Smooth muscle cell (in vitro differentiated cells): ENCODE results near the gene CAPN13. TPM values are rescaled to one million over a fixed set of nuclear protein-coding genes. Genes with fewer than 3 reads are reported as not detected.

ENCODE experiments used
- DNase-seq: peaks from one replicate; lab custom pipeline; 2025; ENCODE audit not compliant: unreplicated experiment; lab: John Stamatoyannopoulos, UW
- H2AFZ ChIP-seq: fragments of 200-600 bp; sonication (generic); 2 replicates; pipeline ENCODE4 v1.6.0; 2016; ENCODE audit warnings: antibody characterized with exemption, low read depth, mild to moderate bottlenecking
- H3F3A ChIP-seq: fragments of 200-600 bp; sonication (generic); 2 replicates; pipeline ENCODE4 v1.6.0; 2017; ENCODE audit warnings: antibody characterized with exemption, low read depth
- H3K27ac ChIP-seq: fragments of 200-600 bp; sonication (generic); 2 replicates; pipeline ENCODE4 v1.5.1; 2016; ENCODE audit warnings: low read depth, mild to moderate bottlenecking
- H3K27me3 ChIP-seq: fragments of 200-600 bp; sonication (generic); 2 replicates; pipeline ENCODE4 v1.6.1; 2016; ENCODE audit warnings: low read depth, mild to moderate bottlenecking
- H3K36me3 ChIP-seq: fragments of 200-600 bp; sonication (generic); 2 replicates; pipeline ENCODE4 v1.5.1; 2016; ENCODE audit warnings: low read depth
- H3K4me1 ChIP-seq: fragments of 200-600 bp; sonication (generic); 2 replicates; pipeline ENCODE4 v1.5.1; 2016; ENCODE audit warnings: low read depth
- H3K4me2 ChIP-seq: fragments of 200-600 bp; sonication (generic); 2 replicates; pipeline ENCODE4 v1.6.0; 2016; ENCODE audit warnings: mild to moderate bottlenecking
- H3K4me3 ChIP-seq: fragments of 200-600 bp; sonication (generic); 2 replicates; pipeline ENCODE4 v1.5.1; 2016; ENCODE audit warnings: mild to moderate bottlenecking
- H3K79me2 ChIP-seq: fragments of 200-600 bp; sonication (generic); 2 replicates; pipeline ENCODE4 v1.6.0; 2016; ENCODE audit warnings: low read depth, mild to moderate bottlenecking
- H3K9ac ChIP-seq: fragments of 200-600 bp; sonication (generic); 2 replicates; pipeline ENCODE4 v1.6.0; 2016; ENCODE audit warnings: low read depth
- H3K9me3 ChIP-seq: fragments of 200-600 bp; sonication (generic); replicated peaks from 2 replicates; pipeline ENCODE4 v1.5.1; 2016; ENCODE audit warnings: low read depth
- H4K20me1 ChIP-seq: fragments of 200-600 bp; sonication (generic); 2 replicates; pipeline ENCODE4 v1.6.0; 2016; ENCODE audit warnings: low read depth
- WGBS: methylation state at CpG from one replicate; pipeline ENCODE4 v1.1.7; 2016; ENCODE audit warnings: low lambda C conversion rate; 5-methylcytosine and 5-hydroxymethylcytosine counted together
- polyA plus RNA-seq: library from polyadenylated mRNA; unstranded; fragments of >200 nt; fragmentation: Nextera tagmentation; extraction: Ambion mirVana; gene quantifications from 2 replicates; pipeline ENCODE4 v1.2.1, GENCODE V29; 2016
- total RNA-seq: library from RNA; depleted of rRNA; stranded (reverse); fragments of >200 nt; gene quantifications from 2 replicates; pipeline ENCODE4 v1.2.3, GENCODE V29; 2014
- TF ChIP-seq, protein P1 (sequence below): fragments of 200-600 bp; sonication (generic); IDR thresholded peaks from 2 replicates; pipeline ENCODE4 v1.5.1; 2017; ENCODE audit warnings: borderline replicate concordance, mild to moderate bottlenecking, antibody characterized with exemption; ENCODE audit not compliant: insufficient read depth, poor library complexity, severe bottlenecking

CAPN13 gene
- total and polyA plus RNA-seq, 2 experiments from 2014 or later = 0.04 to 0.40 TPM

DNA sequence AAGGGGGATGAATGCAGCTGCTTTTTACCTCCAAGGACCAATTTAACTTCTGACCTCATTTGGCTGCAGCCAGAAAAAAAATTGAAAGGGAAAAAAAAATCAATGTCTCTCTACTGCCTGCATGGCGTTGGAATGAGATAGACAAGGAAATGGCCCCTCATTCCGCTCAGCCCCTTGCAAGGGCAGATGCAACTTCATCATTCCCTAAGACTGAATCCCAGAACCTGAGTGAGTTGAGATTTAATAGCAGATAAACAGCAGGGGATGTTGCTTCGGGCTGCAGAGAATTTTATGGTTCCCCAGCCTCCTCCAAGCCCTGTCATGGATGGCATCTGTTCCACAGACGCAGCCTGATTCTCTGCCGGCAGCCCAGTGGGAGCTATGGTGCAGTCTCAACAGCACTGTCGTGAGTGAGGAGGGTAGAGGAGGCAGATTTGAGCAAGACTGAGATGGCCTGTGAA lies 49.0 kb downstream of the CAPN13 start:
- H3K4me2 ChIP-seq = no peak overlapping the region
- no peaks in the 10 kb centered on the region for H4K20me1 ChIP-seq
- no peaks in the 10 kb centered on the region for H3K79me2 ChIP-seq
- H3F3A ChIP-seq = no peaks in the 10 kb centered on the region
- TF ChIP-seq, protein P1, sequence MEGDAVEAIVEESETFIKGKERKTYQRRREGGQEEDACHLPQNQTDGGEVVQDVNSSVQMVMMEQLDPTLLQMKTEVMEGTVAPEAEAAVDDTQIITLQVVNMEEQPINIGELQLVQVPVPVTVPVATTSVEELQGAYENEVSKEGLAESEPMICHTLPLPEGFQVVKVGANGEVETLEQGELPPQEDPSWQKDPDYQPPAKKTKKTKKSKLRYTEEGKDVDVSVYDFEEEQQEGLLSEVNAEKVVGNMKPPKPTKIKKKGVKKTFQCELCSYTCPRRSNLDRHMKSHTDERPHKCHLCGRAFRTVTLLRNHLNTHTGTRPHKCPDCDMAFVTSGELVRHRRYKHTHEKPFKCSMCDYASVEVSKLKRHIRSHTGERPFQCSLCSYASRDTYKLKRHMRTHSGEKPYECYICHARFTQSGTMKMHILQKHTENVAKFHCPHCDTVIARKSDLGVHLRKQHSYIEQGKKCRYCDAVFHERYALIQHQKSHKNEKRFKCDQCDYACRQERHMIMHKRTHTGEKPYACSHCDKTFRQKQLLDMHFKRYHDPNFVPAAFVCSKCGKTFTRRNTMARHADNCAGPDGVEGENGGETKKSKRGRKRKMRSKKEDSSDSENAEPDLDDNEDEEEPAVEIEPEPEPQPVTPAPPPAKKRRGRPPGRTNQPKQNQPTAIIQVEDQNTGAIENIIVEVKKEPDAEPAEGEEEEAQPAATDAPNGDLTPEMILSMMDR = no peak
- H3K4me1 ChIP-seq = no peaks in the 10 kb centered on the region
- H3K27me3 ChIP-seq = no peaks in the 10 kb centered on the region
- H2AFZ ChIP-seq = no peak overlapping the region
- no peak for DNase-seq
- H3K9me3 ChIP-seq = no peaks in the 10 kb centered on the region
- WGBS = 42% methylated on average over 6 of the region's 6 CpGs
- H3K27ac ChIP-seq = no peak overlapping the region
- no peak overlapping the region for H3K4me3 ChIP-seq
- no peaks in the 10 kb centered on the region for H3K36me3 ChIP-seq
- H3K9ac ChIP-seq = no peak overlapping the region

DNA sequence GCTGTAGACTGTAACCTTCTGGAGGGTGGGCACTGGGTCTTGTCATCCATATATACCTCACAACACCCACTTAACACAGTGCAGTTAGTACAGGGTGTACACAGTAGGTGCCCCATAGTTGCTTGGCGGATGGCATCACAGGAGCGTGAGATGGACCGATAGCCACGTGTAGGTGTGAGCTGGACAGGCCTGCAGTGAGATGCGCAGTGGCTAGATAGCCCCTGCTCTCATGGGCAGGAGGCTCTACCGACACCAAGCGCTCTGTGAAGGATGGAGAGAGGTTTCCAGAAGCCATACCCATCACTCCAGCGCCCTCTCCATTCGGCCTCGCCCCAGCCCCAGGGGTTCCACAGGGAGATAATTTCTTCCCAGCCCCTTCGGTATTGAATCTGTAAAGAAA lies 49.5 kb downstream of the CAPN13 start:
- no peaks in the 10 kb centered on the region for H3K36me3 ChIP-seq
- H3K4me3 ChIP-seq = no peak overlapping the region
- no peak for DNase-seq
- H3K27me3 ChIP-seq = no peaks in the 10 kb centered on the region
- H3K9me3 ChIP-seq = no peaks in the 10 kb centered on the region
- H3K4me2 ChIP-seq = no peak overlapping the region
- H3K79me2 ChIP-seq = no peaks in the 10 kb centered on the region
- WGBS = 89% methylated on average over 11 of the region's 11 CpGs
- TF ChIP-seq, protein P1 = no peak
- H2AFZ ChIP-seq = no peak overlapping the region
- H3K4me1 ChIP-seq = no peaks in the 10 kb centered on the region
- H3K27ac ChIP-seq = no peak overlapping the region
- H3F3A ChIP-seq = no peaks in the 10 kb centered on the region
- H3K9ac ChIP-seq = no peak overlapping the region
- H4K20me1 ChIP-seq = no peaks in the 10 kb centered on the region

- Histone ChIP-seq H3K36me3 (no peaks in the 10 kb centered on the region), H3K4me2 (no peak overlapping the region), H2AFZ (no peak overlapping the region), H3K9me3 (no peaks in the 10 kb centered on the region), H3F3A (no peaks in the 10 kb centered on the region), H3K9ac (no peak overlapping the region), H3K4me1 (no peaks in the 10 kb centered on the region), H3K27ac (no peak overlapping the region), H3K4me3 (no peak overlapping the region), H3K27me3 (no peaks in the 10 kb centered on the region), H4K20me1 (no peaks in the 10 kb centered on the region), H3K79me2 (no peaks in the 10 kb centered on the region)
- 70% methylated on average over 9 of the region's 9 CpGs for WGBS
- TF ChIP-seq, protein P1 = no peak
- no peak for DNase-seq
These were observed 50.3 kb downstream of the CAPN13 start for GRCh38 chr2:30756971-30757370.

GRCh38 chr2:30756051-30756719 lies 51.1 kb downstream of the CAPN13 start:
- Histone ChIP-seq H3K36me3 (no peaks in the 10 kb centered on the region), H3K27ac (no peak overlapping the region), H3F3A (no peaks in the 10 kb centered on the region), H3K9ac (no peak overlapping the region), H3K79me2 (no peaks in the 10 kb centered on the region), H3K4me3 (no peak overlapping the region), H4K20me1 (no peaks in the 10 kb centered on the region), H3K4me2 (no peak overlapping the region), H3K9me3 (no peaks in the 10 kb centered on the region), H3K27me3 (no peaks in the 10 kb centered on the region), H2AFZ (no peak overlapping the region), H3K4me1 (no peaks in the 10 kb centered on the region)
- no peak for DNase-seq
- TF ChIP-seq, protein P1 = no peak
- WGBS = 18% methylated on average over 9 of the region's 9 CpGs
